ENCODE measurements around the gene FZR1.
"Not testable (repeated sequence)": the region's sequence is repeated elsewhere in the genome, so short reads cannot be mapped to it uniquely, and the experiment has no call there.

DNA sequence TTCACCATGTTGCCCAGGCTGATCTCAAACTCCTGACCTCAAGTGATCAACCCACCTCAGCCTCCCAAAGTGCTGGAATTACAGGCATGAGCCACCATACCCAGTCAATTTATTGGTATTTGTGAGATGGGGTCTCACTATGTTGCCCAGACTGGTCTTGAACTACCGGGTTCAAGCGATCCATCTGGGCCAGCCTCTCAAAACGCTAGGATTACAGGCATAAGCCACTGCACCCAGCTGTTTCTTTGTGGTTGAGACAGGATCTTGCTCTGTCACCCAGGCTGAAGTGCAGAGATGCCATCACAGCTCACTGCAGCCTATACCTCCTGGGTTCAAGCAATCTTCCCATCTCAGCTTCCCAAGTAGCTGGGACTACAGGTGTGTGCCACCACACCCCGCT lies 75.7 kb downstream of the FZR1 start:
- TF ChIP-seq, protein P1, sequence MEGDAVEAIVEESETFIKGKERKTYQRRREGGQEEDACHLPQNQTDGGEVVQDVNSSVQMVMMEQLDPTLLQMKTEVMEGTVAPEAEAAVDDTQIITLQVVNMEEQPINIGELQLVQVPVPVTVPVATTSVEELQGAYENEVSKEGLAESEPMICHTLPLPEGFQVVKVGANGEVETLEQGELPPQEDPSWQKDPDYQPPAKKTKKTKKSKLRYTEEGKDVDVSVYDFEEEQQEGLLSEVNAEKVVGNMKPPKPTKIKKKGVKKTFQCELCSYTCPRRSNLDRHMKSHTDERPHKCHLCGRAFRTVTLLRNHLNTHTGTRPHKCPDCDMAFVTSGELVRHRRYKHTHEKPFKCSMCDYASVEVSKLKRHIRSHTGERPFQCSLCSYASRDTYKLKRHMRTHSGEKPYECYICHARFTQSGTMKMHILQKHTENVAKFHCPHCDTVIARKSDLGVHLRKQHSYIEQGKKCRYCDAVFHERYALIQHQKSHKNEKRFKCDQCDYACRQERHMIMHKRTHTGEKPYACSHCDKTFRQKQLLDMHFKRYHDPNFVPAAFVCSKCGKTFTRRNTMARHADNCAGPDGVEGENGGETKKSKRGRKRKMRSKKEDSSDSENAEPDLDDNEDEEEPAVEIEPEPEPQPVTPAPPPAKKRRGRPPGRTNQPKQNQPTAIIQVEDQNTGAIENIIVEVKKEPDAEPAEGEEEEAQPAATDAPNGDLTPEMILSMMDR (IDR thresholded peaks at IDR 0.05 in 8 of 11, conservative IDR thresholded peaks at IDR 0.05 in 3 of 11), result not testable (repeated sequence)
- TF ChIP-seq POLR2AphosphoS5, POLR2A (IDR thresholded peaks at IDR 0.05): not testable (repeated sequence)

Measured in spleen (tissue), 7 donors.